Cortex of kidney (tissue), 1 donor: ENCODE data around the gene SEMA4G.

Experiments used
- DNase-seq: peaks from one replicate; lab custom pipeline; 2025; lab: John Stamatoyannopoulos, UW

The SEMA4G gene

GRCh38 chr10:101007915-101008822, 38.9 kb downstream of the SEMA4G start:
- no peak for DNase-seq

DNA sequence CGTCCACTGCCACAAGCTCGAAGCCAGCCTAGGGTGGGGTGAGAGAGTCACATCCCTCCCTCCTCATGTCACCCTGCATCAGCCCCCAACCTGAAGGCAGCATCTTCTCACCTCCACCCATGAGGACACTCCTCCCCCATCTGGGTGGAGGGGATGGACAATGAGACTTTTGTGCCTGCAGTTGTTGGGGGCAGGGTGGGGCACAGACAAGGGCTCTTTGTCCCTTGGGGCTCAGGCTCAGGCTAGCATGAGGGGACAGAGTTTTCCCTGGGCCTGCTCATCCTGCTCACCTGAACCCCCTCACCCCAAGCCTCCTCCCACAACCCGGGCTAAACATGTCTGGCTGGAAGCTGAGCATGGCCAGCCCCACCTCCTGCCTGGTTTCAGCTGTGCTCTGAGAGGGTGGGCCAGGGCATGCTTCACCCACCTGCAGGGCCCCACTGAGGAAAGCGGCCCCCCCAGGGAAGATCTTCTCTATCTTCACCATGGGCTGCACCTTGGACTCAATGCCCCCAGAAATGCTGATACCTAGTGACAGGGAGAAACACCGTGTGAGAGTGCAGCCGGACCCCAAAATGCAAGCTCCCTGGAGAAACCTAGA, 39.6 kb downstream of the SEMA4G start:
- DNase-seq: no peak

- DNase-seq: no peak
Observed at GRCh38 chr10:101010329-101010728, 41.0 kb downstream of the SEMA4G start.

- no peak for DNase-seq
Observed at GRCh38 chr10:101011517-101012423, 42.5 kb downstream of the SEMA4G start.

GRCh38 chr10:101012525-101013364, 43.4 kb downstream of the SEMA4G start:
- no peak for DNase-seq

GRCh38 chr10:101013365-101013825, 44.1 kb downstream of the SEMA4G start:
- DNase-seq: no peak

DNA sequence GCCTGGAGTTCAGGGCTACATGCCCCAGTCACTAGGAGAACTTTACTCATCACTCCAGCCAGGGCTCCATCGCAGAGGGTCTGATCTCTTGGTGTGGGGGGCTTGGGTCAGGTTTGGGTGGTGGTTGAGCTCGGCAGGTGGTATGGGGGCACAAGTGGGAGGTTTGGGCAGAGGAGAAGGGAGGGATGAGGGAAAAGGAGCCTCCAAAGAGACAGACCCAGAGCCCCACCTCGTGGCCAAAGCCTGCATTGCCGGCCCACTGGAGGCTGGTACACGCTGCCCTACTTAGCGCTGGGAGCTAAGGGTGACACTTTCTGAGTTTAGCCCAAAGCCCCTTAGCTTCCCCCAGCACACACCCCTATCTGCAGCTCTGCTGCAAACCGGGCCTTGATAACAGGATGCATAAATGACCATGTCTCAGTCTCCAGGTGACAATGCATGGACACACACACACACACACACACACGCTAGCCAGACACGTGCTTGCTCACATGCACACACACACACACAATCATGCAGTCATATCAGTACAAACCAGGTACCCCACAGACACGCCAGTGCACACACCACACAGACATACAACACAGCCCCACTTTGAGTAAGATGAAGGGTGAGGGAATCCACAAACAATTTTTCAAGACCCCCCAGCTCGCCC, 45.1 kb downstream of the SEMA4G start:
- no peak for DNase-seq

GRCh38 chr10:101014966-101015581, 45.8 kb downstream of the SEMA4G start:
- DNase-seq: no peak

- no peak for DNase-seq
Observed at GRCh38 chr10:101015582-101015973, 46.3 kb downstream of the SEMA4G start.

DNA sequence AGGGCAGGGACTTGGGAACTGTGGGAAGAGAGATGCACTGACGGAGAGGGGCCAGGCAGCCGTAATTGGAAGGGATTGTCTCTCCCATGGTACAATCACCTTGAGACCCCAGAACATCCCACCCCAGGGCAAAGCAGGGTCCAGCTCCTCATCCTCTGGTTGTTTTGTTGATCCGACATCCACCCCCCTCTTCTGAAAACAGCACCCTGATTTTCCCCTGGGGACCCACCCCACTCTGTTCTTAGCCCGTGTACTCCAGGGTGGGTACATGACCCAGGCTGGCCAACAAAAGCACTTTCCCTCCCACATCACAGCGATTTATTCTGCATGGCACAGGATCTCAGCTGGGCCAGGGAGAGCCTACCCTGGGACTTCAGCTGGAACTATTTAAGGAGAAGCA, 47.5 kb downstream of the SEMA4G start:
- DNase-seq: no peak

DNA sequence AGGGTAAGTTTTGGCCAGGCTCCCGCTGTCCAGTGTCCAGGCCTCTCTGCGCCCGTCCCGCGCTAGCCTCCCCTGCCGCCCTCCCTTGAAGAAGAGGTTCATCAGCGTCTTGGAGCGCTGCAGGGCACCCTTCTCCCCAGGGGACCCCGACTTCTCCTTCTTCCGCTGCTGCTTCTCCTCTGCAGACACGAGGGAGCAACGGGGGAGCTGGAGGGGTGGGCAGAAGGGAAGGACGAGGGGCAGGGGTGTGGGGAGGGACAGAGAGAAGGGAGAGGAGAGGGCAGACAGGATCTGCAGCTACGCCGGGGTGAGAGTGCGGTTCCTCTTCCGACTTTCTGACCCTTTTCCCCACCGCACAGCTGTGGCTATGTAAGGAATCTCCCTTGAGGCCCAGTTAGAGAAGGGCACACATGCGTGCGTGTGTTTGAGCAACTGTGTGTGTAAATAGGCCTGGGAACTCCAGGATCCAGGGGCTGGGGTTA, 48.9 kb downstream of the SEMA4G start:
- DNase-seq: no peak

GRCh38 chr10:101018600-101019439, 49.5 kb downstream of the SEMA4G start:
- DNase-seq: no peak
